Astrocyte of the cerebellum (primary cell): ENCODE data around the gene CTNNA1.

ENCODE experiments used
- DNase-seq: peaks from one replicate; pipeline ENCODE4 v3.0.0-alpha.2; 2011; ENCODE audit warnings: low read depth
- H3K4me3 ChIP-seq: 2 replicates; pipeline ENCODE4 v1.5.1; 2011; ENCODE audit warnings: mild to moderate bottlenecking, low read depth, low read length, moderate library complexity
- in situ Hi-C: cut with HindIII; loops from 2 replicates; pipeline ENCODE4 v1.10.0; 2017; ENCODE audit warnings: low sequenced_read_pairs
- TF ChIP-seq, protein P1 (sequence below): IDR thresholded peaks from 2 replicates; pipeline ENCODE4 v1.5.1; 2012; ENCODE audit warnings: low read length, low read depth, moderate library complexity, mild to moderate bottlenecking; ENCODE audit errors: missing control alignments

CTNNA1 gene

DNA sequence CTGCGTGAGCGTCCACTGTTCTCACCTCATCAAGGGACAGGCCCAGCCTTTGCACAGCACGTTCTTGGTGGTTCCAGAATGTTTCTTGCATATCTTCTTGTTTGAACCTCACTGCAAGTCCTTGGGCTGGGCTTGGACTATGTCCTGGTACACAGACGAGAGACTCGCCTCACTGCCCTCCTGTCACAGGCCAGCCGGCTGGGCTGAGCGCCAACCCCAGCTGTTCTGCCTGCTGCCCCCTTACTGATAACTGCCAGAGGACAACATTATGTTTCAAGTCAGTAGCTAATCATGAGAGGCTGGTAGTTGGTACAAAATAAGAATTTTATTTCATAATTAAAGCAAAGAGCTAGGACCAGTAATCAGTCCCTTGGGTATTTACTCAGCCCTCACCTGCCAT lies 174.8 kb downstream of the CTNNA1 start:
- DNase-seq, result no peak
- TF ChIP-seq, protein P1, sequence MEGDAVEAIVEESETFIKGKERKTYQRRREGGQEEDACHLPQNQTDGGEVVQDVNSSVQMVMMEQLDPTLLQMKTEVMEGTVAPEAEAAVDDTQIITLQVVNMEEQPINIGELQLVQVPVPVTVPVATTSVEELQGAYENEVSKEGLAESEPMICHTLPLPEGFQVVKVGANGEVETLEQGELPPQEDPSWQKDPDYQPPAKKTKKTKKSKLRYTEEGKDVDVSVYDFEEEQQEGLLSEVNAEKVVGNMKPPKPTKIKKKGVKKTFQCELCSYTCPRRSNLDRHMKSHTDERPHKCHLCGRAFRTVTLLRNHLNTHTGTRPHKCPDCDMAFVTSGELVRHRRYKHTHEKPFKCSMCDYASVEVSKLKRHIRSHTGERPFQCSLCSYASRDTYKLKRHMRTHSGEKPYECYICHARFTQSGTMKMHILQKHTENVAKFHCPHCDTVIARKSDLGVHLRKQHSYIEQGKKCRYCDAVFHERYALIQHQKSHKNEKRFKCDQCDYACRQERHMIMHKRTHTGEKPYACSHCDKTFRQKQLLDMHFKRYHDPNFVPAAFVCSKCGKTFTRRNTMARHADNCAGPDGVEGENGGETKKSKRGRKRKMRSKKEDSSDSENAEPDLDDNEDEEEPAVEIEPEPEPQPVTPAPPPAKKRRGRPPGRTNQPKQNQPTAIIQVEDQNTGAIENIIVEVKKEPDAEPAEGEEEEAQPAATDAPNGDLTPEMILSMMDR, result no peak
- no peak overlapping the region for H3K4me3 ChIP-seq
- in situ Hi-C loops, result no loop called here

DNA sequence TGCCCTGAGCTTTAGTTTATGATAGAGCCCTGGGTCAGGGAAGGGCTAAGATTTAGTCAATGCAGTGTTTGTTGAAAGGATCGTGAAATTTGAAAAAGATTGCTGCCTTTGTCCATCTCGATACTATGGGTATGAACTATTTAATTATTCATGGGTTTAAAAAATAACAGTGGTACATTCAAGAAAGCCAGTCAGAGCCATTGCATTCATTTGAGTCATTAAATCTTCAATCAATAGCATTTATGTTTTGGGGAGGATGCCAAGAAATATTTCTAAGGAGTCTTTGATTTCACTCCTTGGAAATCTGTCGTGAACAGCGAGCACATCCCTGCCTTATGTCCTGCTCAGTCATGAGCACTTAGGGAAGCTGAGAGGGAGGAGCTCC lies 176.3 kb downstream of the CTNNA1 start:
- H3K4me3 ChIP-seq, result no peak overlapping the region
- TF ChIP-seq, protein P1, result no peak
- no peak for DNase-seq
- in situ Hi-C loops, result no loop called here

DNA sequence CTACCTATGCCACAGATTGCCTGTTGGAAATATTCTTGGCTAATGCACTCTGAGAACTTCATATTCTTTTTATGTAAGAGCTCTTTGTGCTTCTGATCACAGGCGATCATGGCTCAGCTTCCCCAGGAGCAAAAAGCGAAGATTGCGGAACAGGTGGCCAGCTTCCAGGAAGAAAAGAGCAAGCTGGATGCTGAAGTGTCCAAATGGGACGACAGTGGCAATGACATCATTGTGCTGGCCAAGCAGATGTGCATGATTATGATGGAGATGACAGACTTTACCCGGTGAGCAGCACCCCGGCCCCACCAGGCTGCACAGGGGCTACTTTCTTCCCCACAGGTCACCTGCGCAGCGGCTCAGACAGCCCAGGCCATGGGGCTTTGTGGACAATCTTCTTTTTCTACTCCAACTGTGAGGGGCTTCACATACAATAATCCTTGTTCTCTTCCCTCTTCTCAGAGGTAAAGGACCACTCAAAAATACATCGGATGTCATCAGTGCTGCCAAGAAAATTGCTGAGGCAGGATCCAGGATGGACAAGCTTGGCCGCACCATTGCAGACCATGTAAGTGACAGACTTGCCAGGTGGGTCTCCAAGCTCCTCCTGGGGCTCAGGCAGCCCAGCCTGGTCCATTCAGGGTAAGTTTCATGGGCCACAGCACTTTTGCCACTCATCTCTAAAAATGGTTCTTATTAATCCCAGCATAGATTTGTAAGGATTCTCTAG lies 177.3 kb downstream of the CTNNA1 start:
- in situ Hi-C loops, result loop anchor here (5.0 kb wide), 1 partner anchor 33 kb away; no protein-coding TSS in a partner anchor
- no peak overlapping the region for H3K4me3 ChIP-seq
- TF ChIP-seq, protein P1, result no peak
- no peak for DNase-seq

DNA sequence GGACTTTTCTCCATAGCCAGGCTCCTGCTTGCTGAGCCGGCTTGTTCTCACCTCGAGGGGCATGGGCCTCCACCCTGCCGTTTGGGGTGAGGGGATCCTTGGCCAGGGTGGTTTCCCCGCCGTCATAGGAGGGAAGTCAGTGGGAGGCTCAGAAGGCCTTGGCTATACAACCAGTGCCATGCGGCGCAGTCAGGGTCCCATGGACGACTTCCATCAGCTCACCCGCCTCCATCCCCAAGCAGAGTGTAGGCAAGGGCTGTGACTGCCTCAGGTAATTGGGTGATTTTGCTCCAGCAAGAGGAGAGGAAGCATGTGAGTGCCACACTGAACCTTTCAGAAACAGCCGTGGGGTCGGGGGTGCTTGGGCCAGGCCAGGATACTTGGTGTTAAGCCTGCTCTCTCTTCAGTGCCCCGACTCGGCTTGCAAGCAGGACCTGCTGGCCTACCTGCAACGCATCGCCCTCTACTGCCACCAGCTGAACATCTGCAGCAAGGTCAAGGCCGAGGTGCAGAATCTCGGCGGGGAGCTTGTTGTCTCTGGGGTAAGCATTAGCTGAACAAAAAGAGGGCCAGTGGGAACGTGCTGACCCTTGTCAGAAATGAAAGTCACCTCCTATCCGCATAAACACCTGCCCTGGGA lies 179.1 kb downstream of the CTNNA1 start:
- TF ChIP-seq, protein P1, result peak; percentile 11
- H3K4me3 ChIP-seq, result no peak overlapping the region
- no peak for DNase-seq
- in situ Hi-C loops, result loop anchor here (5.0 kb wide), 1 partner anchor 35 kb away; no protein-coding TSS in a partner anchor

DNA sequence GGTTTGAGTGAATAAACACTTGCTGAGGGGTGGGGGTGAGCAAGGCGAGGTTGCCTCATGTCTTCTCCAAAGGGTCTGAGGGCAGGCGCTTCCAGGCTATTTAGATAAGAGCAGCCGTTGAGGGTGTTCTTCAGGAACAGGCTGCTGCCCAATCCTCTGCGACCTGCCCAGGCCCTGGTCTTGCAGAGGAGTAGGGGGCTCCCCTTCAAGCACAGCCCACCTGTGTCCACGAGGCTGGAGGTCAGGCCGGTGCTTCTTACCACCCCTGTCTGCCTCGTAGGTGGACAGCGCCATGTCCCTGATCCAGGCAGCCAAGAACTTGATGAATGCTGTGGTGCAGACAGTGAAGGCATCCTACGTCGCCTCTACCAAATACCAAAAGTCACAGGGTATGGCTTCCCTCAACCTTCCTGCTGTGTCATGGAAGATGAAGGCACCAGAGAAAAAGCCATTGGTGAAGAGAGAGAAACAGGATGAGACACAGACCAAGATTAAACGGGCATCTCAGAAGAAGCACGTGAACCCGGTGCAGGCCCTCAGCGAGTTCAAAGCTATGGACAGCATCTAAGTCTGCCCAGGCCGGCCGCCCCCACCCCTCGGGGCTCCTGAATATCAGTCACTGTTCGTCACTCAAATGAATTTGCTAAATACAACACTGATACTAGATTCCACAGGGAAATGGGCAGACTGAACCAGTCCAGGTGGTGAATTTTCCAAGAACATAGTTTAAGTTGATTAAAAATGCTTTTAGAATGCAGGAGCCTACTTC lies 180.5 kb downstream of the CTNNA1 start:
- TF ChIP-seq, protein P1, result no peak
- in situ Hi-C loops, result loop anchor here (5.0 kb wide), 1 partner anchor 36 kb away; no protein-coding TSS in a partner anchor
- H3K4me3 ChIP-seq, result no peak overlapping the region
- no peak for DNase-seq

DNA sequence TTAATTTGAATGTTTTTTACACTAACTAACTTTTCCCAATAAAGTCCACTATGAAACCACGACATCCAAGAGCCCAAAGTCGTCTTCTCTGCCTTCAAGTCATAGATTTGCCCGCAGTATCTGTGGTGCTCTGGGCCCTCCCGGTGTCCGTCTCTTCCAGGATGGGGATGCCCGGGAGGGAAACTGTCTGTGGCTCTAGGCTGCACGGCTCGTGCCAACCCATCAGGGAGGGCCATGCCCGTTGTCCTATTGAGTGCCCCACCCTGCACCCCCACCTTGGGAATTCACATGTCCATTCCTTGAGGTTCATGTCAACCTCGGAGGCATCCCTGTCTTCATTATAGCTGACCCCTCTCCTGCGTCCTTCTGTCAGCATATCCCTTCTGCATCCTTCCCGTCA lies 181.7 kb downstream of the CTNNA1 start:
- TF ChIP-seq, protein P1, result no peak
- in situ Hi-C loops, result loop anchor here (5.0 kb wide), 1 partner anchor 38 kb away; no protein-coding TSS in a partner anchor
- H3K4me3 ChIP-seq, result no peak overlapping the region
- DNase-seq, result no peak
